Esophagus squamous epithelium (tissue), 5 donors: ENCODE data around the gene IQCE. TPM values are rescaled to one million over a fixed set of nuclear protein-coding genes. Genes with fewer than 3 reads are reported as not detected.

Experiments
- DNase-seq: peaks from one replicate; lab custom pipeline; 2025; lab: John Stamatoyannopoulos, UW
- H3K27ac ChIP-seq, 4 donors: fragments of 200-600 bp; sonication (generic); one replicate each; pipeline ENCODE4 v1.5.1; 2016 to 2019; ENCODE audit warnings: mild to moderate bottlenecking in 1 of 4
- H3K27me3 ChIP-seq, 4 donors: fragments of 200-600 bp; sonication (generic); 1 replicate in 3 of 4; 2 replicates in 1 of 4; pipeline versions ENCODE4 v1.5.1 to v1.6.0; 2017 to 2021; ENCODE audit warnings: antibody characterized with exemption in 1 of 4
- H3K36me3 ChIP-seq, 3 donors: fragments of 200-600 bp; sonication (generic); one replicate each; pipeline ENCODE4 v1.5.1; 2016 to 2019
- H3K4me1 ChIP-seq, 3 donors: fragments of 200-600 bp; sonication (generic); one replicate each; pipeline ENCODE4 v1.5.1; 2017 to 2019
- H3K4me3 ChIP-seq, 4 donors: fragments of 200-600 bp; sonication (generic); 1 replicate in 3 of 4; 2 replicates in 1 of 4; pipeline ENCODE4 v1.5.1; 2016 to 2019; ENCODE audit warnings: mild to moderate bottlenecking in 2 of 4, moderate library complexity in 1 of 4
- H3K9me3 ChIP-seq, 3 donors: fragments of 200-600 bp; sonication (generic); one replicate each; pipeline ENCODE4 v1.5.1; 2016 to 2019
- POLR2A ChIP-seq, 4 donors: fragments of 450-650 bp; IDR thresholded peaks; one replicate each; pipeline ENCODE4 v1.6.1; 2017; ENCODE audit warnings: antibody characterized with exemption in 4 of 4, mild to moderate bottlenecking in 4 of 4, moderate library complexity in 3 of 4
- WGBS, 2 donors: methylation state at CpG; one replicate each; pipeline ENCODE4 v1.1.5; 2018; 5-methylcytosine and 5-hydroxymethylcytosine counted together
- intact Hi-C: fragments of 100-400 bp; cut with DNase I; formaldehyde crosslinking; loops from one replicate; pipeline ENCODE4 v1.15.0; 2022
- total RNA-seq, 4 donors: library from RNA; depleted of rRNA; stranded (reverse); fragments of >200 nt; gene quantifications; one replicate each; pipeline ENCODE4 v1.1.0, GENCODE V29; 2016
- TF ChIP-seq, protein P1 (sequence below), 6 experiments: fragments of 450-650 bp in 4 of 6; fragments of 200-600 bp in 2 of 6; sonication (generic) in 2 of 6; IDR thresholded peaks; one replicate each; pipeline ENCODE4 v1.5.1; 2016 to 2019; ENCODE audit warnings: antibody characterized with exemption in 6 of 6, mild to moderate bottlenecking in 4 of 6, moderate library complexity in 4 of 6
- donor health status: DM: yes; HTN: yes; CAD: no.

The IQCE gene
- total RNA-seq, 4 donors from 2014 or later = 4.5 to 10.6 (median 6.3) TPM

DNA sequence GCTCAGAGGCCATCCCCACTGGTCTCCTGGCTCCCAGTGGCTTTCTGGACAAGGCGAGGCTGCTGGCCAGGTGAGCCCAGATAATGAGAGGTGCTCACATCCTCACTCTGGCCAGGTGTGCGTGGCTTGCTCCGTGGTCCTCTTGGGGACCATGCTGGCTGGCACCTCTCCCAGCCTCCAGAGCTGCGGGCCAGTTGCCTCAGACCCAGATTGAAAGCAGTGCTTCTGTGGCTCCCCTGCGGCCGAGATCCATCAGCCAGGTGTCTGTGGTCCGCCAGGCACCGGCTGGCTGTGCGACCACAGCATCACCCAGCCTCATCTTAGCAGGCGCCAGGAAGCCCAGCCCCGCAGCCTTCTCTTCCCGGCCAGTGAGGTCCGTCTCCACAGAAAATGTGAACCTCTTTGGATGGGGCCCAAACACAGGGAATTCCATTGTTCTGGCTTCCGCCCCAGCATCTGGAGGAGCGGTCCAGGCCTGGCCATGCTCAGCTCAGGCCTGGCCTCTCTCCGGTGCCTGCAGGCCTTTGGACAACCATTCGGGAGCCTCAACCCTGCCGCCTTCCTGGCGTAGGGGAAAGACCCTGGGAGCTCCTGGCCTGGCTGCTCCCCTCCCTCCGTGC, 67.8 kb downstream of the IQCE start:
- H3K4me1 ChIP-seq = peaks cover 30 to 72% (median 30%) of the 10 kb centered on the region in 3 donors

DNA sequence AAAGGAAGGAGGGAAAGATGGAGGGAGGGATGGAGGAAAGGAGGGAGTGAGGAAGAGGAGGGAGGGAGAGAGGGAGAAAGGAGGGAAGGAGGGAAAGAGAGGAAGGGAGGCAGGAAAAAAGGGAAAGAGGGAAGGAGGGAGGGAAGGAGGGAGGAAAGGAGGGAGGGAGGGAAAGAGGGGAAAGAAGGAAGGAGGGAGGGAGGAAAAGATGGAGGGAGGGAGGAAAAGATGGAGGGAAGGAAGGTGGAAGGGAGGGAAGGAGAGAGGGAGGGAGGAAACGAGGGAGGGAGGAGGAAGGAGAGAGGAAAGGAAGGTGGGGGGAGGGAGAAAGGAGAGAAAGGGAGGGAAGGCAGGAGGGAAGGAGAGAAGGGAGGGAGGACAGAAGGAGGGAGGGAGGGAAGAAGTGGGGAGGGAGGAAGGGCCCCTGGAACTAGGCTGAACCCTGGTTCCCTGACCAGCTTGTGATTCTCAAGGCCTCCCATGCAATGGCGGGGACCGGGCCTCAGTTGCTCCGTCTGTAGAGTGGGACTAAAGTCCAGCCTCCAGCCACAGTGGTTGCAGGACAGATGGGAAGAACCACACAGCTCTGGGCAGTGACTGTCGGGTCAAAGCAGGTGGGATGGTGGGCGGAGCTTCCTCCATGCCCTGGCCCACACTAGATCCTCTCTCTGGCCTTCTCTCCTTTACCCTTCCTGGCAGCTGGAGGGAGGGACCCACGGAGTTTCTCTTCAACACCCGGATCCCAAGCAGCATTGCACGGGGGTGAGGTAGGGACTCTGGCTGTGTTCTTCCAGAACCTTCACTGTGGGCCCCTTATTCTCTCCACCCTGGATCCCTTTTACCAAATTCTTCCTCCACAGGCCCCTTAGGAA, 68.7 kb downstream of the IQCE start:
- H3K27ac ChIP-seq = peak overlapping the region in 3 of 4 donors; percentile 27 to 52 (median 50)
- TF ChIP-seq POLR2A (IDR thresholded peaks at IDR 0.05) = no peak
- TF ChIP-seq, protein P1, sequence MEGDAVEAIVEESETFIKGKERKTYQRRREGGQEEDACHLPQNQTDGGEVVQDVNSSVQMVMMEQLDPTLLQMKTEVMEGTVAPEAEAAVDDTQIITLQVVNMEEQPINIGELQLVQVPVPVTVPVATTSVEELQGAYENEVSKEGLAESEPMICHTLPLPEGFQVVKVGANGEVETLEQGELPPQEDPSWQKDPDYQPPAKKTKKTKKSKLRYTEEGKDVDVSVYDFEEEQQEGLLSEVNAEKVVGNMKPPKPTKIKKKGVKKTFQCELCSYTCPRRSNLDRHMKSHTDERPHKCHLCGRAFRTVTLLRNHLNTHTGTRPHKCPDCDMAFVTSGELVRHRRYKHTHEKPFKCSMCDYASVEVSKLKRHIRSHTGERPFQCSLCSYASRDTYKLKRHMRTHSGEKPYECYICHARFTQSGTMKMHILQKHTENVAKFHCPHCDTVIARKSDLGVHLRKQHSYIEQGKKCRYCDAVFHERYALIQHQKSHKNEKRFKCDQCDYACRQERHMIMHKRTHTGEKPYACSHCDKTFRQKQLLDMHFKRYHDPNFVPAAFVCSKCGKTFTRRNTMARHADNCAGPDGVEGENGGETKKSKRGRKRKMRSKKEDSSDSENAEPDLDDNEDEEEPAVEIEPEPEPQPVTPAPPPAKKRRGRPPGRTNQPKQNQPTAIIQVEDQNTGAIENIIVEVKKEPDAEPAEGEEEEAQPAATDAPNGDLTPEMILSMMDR (IDR thresholded peaks at IDR 0.05) = no peak
- intact Hi-C loops = no loop called here
- peaks cover 0 to 36% (median 0%) of the 10 kb centered on the region in 4 donors for H3K27me3 ChIP-seq
- WGBS, 2 donors = 72 to 83% methylated on average over 8 to 9 of the region's 9 CpGs
- no peak for DNase-seq
- peaks cover 27 to 69% (median 29%) of the 10 kb centered on the region in 3 donors for H3K4me1 ChIP-seq
- H3K4me3 ChIP-seq = no peak overlapping the region
- H3K9me3 ChIP-seq = no peaks in the 10 kb centered on the region
- H3K36me3 ChIP-seq = no peaks in the 10 kb centered on the region

More for the DNA sequence above, 67.8 kb downstream of the IQCE start:
- Histone ChIP-seq H3K36me3 (no peaks in the 10 kb centered on the region), H3K4me3 (no peak overlapping the region), H3K27ac (peak overlapping the region in 3 of 4 donors; percentile 27 to 52 (median 50)), H3K9me3 (no peaks in the 10 kb centered on the region), H3K27me3 (peaks cover 0 to 38% (median 0%) of the 10 kb centered on the region in 4 donors)
- TF ChIP-seq, protein P1 (IDR thresholded peaks at IDR 0.05) = no peak
- no peak for DNase-seq
- WGBS, 2 donors = 63 to 72% methylated on average over 2 of the region's 20 CpGs
- intact Hi-C loops = no loop called here

DNA sequence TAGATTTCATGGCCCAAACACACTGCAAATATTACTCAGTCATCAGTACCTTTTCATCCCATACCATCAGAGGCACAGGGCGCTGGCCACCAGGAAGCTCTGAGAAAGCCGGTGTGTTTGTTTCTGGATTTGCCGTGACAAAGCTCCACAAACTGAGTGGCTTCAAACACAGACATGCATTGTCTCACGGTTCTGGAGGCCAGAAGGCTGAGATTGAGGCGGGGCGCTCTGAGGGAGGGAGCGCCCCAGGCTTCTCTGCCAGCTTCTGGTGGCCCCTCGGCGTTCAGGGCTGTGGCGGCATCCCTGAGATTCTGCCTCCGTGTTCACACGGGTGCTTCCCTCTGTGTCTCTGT, 69.3 kb downstream of the IQCE start:
- no peak for DNase-seq
- Histone ChIP-seq H3K9me3 (no peaks in the 10 kb centered on the region), H3K27me3 (peaks cover 0 to 29% (median 0%) of the 10 kb centered on the region in 4 donors), H3K27ac (peak overlapping the region in 1 of 4 donors; percentile 40), H3K36me3 (no peaks in the 10 kb centered on the region), H3K4me1 (peaks cover 29 to 69% (median 33%) of the 10 kb centered on the region in 3 donors), H3K4me3 (no peak overlapping the region)
- WGBS, 2 donors = 45 to 74% methylated on average over 12 of the region's 12 CpGs
- intact Hi-C loops = no loop called here
- TF ChIP-seq POLR2A (IDR thresholded peaks at IDR 0.05) = no peak
- TF ChIP-seq, protein P1 (IDR thresholded peaks at IDR 0.05) = no peak

DNA sequence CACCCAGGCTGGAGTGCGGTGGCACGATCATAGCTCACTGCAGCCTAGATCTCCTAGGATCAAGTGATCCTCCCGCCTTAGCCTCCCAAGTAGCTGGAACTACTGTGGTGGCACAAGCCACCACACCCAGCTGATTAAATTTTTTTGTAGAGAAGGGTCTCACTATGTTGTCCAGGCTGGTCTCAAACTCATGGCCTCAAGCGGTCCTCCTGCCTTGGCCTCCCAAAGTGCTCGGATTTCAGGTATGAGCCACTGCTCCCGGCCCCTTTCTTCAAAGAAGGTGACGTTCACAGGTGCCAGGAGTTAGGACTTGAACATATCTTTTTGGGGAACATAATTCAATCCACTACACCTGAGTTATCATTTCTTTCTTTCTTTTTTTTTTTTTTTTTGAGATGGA, 70.1 kb downstream of the IQCE start:
- peak overlapping the region in 1 of 4 donors; percentile 40 for H3K27ac ChIP-seq
- peaks cover 0 to 22% (median 0%) of the 10 kb centered on the region in 4 donors for H3K27me3 ChIP-seq
- H3K4me3 ChIP-seq = no peak overlapping the region
- intact Hi-C loops = no loop called here
- H3K4me1 ChIP-seq = peaks cover 33 to 69% (median 34%) of the 10 kb centered on the region in 3 donors
- no peak for DNase-seq
- WGBS, 2 donors = 90 to 94% methylated on average over 4 to 6 of the region's 7 CpGs
- no peak for TF ChIP-seq POLR2A (IDR thresholded peaks at IDR 0.05)
- TF ChIP-seq, protein P1 (IDR thresholded peaks at IDR 0.05) = no peak
- H3K36me3 ChIP-seq = no peaks in the 10 kb centered on the region
- no peaks in the 10 kb centered on the region for H3K9me3 ChIP-seq
